NCI-H146 (cell line): Measurements from ENCODE around the gene PUM1.
"Not testable (repeated sequence)": the region's sequence is repeated elsewhere in the genome, so short reads cannot be mapped to it uniquely, and the experiment has no call there.

ENCODE experiments used
- DNase-seq: peaks from one replicate; lab custom pipeline; 2025; lab: John Stamatoyannopoulos, UW

PUM1 gene

GRCh38 chr1:30995990-30996612, 69.4 kb downstream of the PUM1 start:
- no peak for DNase-seq

DNA sequence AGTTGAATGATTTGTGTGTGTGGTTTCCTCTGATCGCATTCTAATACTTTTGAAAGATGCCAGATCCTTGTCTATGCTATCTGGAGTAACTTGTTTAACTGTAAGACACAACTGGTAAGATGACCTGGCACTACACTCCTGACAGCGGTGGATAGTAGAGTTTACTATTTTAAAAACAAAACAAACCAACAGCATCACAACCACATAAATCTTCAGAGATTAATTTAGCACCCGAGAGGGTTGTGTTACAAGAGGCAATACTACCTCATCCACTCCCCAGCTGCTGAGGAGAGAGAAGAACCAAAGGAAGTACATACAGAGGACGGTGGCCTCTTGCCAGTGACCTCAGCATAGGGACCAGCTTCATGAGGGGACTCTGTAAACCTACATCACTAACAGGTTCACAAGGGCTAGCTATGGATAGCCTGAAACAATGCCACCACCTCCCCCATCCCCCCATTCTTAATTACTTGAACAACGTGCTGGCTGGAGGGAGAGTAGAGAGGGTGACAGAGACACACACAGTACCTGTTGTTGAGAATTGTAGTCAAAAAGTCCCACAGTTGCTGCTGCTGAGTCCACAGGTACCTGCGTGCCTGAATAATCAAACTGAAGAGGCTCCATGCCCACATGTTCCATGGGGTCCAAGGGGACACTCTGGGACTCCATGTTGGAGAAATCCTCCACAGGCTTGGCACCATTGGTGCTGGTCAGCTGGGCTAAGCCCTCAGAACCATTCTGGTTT, 73.5 kb downstream of the PUM1 start:
- no peak for DNase-seq

DNA sequence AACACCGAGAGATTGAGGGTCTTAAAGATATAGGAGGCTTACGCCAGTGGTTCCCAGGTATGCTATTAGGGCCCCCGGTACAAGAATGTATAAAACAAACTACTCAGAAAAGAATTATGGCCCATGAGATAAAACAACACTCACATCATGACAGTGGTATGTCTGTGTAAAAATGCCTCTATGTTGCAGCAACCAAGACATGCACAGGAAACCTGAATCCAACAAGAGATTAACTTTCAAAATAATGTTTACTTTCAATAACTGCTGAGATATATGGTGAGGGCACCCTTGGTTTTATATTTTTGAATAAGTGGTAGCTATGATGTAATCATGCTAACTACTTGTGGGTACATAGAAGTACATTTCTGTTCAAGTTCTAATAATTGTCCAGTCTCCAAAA, 74.9 kb downstream of the PUM1 start:
- no peak for DNase-seq

DNA sequence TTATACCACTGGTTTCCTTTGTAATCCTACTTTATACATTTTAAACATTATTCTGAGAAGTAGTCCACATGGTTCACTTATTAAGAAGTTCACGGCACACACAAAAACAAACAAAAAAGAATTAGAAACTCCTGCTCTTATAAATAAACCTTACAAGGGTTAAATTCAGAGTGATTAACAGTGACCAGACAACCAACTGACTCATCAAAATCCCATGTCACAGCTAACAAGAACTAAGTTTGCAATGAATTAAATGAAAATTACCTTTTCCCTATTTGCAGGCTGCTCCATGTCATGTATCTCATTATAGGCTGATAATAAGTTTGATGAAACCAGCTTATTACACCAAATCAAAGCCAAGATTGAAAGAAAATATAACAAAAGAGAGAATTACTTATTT, 77.5 kb downstream of the PUM1 start:
- no peak for DNase-seq

- no peak for DNase-seq
Measured at GRCh38 chr1:30986755-30987154, 78.8 kb downstream of the PUM1 start.

GRCh38 chr1:30984991-30985503, 80.5 kb downstream of the PUM1 start:
- no peak for DNase-seq

GRCh38 chr1:30984165-30984889, 81.2 kb downstream of the PUM1 start:
- no peak for DNase-seq

- DNase-seq: no peak
Measured at GRCh38 chr1:30982937-30983336, 82.6 kb downstream of the PUM1 start.

DNA sequence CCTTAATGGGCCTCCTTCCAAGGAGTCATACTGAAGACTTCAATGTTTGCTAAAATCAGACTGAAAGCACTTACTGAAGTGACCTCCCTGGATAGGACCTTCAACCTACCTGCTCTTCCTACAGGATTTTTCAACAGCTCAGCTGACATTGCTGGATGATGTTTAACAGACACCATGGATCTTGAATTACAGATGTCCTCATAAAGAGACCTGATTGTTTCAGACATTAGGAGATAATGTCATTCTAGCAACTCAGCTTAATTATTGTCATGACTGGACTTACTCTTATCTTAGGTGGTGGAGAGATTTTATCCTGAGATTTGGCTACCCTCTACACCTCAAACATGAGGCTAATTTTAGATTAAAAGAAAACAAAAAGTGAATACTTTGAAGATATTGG, 83.1 kb downstream of the PUM1 start:
- DNase-seq: no peak

- DNase-seq: no peak
Measured at GRCh38 chr1:30981172-30981571, 84.3 kb downstream of the PUM1 start.

- no peak for DNase-seq
Measured at GRCh38 chr1:30977511-30977910, 88.0 kb downstream of the PUM1 start.

GRCh38 chr1:30977105-30977504, 88.4 kb downstream of the PUM1 start:
- no peak for DNase-seq

- DNase-seq: no peak
Measured at GRCh38 chr1:30976143-30976542, 89.4 kb downstream of the PUM1 start.

GRCh38 chr1:30975217-30975616, 90.3 kb downstream of the PUM1 start:
- no peak for DNase-seq

DNA sequence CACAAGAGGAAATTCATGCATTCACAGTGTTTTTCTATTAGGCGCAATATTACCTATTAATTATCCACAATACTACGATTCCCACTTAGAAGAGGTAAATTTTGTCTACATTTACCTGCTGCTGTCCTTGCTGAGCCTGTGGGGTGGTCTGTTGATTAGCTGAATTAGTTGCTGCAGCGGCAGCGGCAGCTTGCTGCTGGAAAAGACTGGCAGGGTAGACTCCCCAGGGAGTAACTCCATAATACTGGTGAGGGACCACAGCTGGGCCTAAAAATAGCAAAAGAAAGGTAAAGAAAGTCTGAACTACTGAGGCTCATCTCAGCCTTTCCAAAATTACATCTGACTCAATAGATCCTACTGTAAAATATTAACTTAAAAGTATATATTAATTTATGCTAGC, 91.0 kb downstream of the PUM1 start:
- no peak for DNase-seq

- not testable (repeated sequence) for DNase-seq
Measured at GRCh38 chr1:30972349-30972748, 93.2 kb downstream of the PUM1 start.

DNA sequence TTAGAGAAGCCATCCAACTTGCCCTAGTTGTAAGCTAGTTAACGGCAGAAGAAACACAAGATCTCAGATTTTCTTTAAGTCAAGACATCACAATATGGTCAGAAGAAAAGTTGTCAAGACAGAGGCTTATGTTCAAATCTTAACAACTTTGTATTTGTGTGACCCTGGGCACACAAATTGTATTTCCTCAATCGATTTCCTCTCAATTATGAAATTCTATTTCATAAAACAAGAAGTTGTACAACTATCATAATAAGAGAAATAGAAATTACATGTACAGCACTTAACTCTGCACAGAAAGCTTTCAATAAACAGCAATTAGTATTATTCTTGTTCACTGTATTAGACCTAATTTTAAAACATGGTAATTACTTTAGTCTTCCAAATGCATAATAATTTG, 94.0 kb downstream of the PUM1 start:
- DNase-seq: no peak

- no peak for DNase-seq
Measured at GRCh38 chr1:30969903-30970302, 95.6 kb downstream of the PUM1 start.

- DNase-seq: no peak
Measured at GRCh38 chr1:30968220-30968971, 97.1 kb downstream of the PUM1 start.

- DNase-seq: peak; percentile 23
Measured at GRCh38 chr1:30966690-30967369, 98.7 kb downstream of the PUM1 start.

GRCh38 chr1:30965924-30966599, 99.5 kb downstream of the PUM1 start:
- no peak for DNase-seq
